HG02852 (cell line): ENCODE measurements around the gene TIMM44.
"Not testable (repeated sequence)": the region's sequence is repeated elsewhere in the genome, so short reads cannot be mapped to it uniquely, and the experiment has no call there.

Experiments used
- ATAC-seq: cut with Tn5 transposase; IDR thresholded peaks from one replicate; pipeline ENCODE4 v1.9.1; 2021; ENCODE audit warnings: mild to moderate bottlenecking, moderate library complexity; ENCODE audit not compliant: unreplicated experiment

The TIMM44 gene

DNA sequence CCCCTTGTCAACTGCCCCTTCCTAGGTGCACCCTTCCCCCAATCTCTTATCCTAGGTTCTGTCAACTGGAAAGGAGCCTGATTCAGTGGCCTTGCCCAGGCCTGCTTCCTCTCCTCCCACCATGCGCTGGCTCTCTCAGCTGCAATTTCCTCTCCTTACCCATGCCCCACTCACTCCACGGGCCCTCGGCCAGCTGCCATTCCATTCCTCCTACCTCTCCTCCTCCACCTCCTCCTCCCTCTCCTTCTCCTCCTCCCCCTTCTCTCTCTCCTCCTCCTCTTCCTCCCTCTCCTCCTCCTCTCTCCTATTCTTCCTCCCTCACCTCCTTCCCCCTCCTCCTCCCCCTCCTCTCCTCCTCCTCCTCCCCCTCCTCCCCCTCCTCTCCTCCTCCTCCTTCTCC is 9.6 kb upstream of the TIMM44 start:
- ATAC-seq = no peak

DNA sequence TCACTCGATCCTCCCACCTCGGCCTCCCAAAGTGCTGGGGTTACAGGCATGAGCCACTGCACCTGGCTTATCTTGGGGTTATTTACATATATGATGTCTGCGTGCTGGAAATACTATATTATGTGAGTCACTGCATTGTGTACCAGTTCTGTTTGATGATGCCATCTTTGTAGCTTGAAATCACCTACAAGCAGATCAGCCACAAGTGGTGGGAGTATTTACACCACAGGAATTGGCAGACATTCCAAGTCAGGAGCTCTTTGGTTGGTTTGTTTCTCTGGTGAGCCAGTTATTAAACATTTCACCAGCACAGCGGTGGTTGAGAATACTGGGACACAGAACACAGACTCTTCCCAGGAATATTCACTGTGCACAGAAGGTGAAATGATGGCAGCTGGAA is 4.5 kb upstream of the TIMM44 start:
- ATAC-seq = no peak

DNA sequence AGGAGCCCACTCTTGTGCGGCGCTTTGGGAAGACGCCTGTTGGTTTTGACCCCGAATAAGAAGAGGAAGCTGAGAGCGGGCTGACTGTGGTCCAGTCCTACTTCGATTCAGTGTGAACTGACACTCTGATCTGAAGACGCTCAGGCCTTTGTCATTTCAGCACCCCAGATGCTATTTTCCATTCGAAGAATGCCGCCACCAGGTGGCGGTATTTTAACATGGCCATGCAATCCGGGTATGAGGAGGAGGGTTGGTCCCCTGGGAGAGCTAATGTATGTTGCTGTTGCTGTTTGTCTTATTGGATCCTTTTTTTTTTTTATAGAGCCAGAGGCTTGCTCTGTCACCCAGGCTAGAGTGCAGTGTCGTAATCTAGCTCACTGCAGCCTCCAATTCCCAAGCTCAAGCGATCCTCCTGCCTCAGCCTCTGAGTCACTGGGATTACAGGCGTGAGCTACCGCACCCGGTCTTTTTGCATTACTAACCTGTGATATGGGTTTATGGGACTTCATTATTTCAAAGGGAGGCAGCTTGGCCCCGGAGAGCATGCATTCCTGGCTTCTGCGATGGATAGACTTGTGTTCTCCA is 803 bp upstream of the TIMM44 start:
- peak; percentile 27 for ATAC-seq

DNA sequence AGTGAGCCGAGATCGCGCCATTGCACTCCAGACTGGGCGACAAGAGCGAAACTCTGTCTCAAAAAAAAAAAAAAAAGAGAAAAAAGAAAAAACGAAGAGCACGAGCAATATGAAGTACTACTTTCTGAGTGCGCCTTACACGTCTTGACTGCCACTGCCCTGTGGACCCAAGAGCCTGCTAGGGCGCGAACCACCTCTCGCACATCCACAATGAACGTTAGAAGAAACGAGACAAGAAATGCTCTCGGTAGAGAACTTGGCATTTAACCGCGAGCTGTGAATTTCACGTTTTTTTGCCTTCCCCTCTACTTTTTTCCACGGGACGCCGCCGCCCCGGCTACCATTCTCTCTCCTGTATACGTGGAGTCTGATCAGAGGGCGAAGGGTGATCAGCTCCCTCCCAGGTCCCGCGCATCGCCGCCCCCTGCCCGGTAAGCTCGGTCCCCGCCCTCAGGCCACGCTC is 454 bp downstream of the TIMM44 start:
- ATAC-seq = peak; percentile 9

DNA sequence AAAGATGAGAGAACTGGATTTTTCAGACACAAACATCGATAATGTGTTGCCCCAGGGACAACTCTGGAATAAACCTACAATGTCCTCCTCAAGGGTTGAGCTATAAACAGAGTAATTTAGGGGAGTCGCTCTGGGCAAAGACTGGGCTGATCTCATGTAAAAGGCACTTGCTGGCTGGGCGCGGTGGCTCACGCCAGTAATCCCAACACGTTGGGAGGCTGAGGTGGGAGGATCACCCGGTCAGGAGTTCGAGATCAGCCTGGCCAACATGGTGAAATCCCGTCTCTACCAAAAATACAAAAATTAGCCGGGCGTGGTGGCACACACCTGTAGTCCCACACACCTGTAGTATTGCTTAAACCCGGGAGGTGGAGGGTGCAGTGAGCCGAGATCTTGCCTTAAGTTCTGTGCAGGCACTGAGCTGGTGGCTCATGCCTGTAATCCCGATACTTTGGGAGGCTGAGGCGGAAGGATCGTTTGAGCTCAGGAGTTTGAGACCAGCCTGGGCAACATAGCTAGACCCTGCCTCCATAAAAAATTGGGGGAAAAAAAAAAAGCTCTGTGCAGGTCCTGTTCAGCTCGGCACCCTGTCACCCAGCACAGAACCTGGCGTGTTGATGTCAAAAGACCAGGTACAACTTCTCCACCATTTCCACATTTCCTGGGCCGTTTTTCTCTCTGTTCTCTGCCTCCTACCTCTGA is 1.4 kb downstream of the TIMM44 start:
- no peak for ATAC-seq

DNA sequence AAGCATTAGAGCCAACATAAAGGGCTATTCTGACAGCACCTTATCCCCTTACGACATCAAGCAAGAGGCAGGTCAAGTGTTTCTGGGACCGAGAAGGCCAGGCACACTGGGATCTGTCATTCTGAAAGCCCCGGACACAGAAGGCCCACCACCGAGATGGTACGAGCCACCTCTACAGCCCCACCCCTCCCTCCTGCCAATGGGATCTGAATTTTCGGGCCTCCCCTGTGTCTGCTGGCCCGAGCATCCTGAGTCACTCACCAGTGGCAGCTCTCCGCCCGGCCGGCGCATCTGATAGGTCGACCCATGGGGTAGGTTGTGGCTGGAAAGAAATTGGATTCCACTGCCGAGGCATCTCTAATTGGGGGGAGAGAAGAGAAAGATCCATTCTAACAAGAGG is 2.6 kb downstream of the TIMM44 start:
- no peak for ATAC-seq

DNA sequence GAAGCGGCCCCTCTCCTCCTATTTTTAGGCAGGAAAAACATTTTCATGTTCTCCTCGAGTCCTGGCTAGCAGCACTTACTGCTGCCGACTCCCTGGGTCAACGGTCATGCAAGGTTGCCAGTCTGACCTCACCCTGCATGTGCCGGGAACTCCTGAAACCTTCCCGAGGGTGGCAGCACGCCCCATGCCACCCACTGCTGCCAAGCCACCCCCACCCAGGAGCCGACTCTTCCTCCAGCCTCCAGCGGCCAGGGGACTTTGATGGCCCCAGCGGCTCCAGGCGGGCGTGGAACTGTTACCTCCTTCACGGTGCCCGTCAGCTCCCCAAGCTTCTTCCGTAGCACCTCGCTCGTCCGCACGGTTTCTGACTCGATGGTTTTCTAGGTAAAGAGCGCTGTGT is 8.7 kb downstream of the TIMM44 start:
- no peak for ATAC-seq

DNA sequence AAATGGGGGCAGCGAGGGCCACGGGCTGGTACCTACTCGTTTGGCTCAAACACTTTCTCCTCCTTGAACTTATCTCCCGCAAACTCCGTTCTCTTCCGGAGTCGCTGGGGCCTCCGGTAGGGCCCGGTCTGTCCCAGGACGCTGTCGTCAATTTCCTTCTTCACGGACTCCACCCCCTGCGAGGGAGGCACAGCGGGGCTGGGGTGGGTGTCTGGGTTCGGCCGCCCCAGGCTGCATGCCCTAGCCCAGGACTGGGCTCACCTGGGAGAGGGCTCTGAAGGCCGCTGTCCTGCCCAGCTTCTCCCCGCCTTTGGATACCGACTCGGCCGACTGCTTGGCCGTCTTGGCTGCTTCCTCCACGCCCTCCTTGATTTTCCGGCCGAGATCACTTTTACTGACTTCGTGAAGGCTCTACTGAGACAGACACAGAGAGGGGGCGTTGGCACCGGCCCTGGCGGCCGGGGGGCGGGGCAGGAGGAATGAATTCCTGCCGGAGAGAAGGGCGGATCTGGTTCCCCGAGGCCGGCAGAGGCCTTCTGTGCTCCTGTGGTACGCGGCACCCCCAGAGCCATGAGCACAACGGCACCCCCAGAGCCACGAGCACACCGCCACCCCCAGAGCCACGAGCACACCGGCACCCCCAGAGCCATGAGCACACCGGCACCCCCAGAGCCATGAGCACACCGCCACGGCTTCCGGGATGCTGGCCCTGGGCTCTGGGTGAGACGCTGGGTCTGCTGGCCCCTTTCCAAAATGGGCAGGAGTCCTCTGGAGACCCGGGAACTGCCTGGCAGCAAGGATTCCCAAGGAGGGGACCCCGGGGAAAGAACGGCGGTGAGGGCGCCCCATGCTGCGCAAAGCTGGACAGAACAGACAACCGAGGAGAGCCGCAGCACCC is 9.4 kb downstream of the TIMM44 start:
- ATAC-seq = no peak

DNA sequence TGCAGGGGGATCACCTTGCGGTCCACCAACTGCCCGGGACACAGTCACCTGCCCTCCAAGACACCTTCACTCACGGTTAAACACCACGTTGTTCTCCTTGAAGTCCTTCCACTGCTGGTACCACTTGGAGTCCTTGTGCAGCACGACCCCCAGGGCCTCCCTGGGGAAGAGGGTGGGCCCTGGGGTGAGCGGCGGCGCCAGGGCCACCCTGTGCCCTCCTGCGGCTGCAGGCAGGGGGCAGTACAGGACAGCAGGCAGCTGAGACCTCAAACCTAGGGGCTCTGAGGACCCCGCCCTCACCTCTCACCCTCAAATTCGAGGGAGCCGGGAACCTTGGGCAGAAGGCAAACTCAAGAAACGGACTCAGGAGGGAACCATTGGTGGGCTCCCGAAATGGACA is 10.1 kb downstream of the TIMM44 start:
- no peak for ATAC-seq

DNA sequence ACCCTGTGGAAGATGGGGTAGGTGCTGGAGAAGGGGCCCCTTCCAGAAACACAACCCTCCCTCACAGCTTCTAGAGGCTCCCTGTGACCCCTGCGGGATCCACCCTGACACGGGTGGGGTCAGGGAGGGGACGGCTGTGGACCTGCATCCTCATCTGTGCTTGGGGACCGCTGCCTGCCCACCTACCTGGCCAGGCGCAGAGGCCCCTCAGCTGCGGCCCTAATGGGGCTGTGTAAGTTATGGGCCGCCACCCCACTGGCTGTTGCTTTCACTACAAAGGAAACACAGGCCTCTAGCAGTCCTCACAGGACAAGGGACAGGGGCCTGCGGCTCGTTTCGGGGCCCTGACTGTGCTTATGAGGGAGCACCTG is 10.6 kb downstream of the TIMM44 start:
- ATAC-seq = no peak

DNA sequence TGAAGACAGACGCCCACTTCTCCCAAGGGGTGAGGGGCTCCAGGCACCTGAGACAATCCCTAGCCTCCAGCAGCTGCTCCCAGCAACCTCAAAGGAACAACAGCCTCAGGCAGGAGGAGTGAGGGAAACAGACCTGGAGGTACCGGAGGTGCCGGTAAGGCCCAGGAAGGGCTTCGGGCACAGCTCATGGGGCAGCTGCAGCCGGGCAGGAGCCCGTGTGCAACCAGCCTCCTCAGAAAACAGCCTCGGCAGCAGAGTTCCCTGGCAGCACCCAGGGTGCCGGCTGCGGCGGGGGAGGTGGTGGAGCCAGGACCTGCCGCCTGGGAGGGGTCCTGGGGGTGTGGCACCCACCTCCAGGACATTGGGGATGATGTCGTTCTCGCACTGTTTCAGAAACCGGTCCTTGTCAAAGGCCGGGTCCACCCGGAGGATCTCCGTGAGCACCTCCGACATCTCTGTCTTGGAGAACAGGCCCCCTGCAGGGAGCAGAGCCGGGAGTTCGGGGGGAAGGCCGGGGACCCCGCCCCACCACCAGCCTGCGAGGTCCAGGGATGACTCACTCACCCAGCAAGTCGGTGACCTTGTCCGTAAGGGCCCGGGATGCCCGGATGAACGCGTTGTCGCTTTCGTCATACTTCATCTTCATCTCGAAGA is 11.1 kb downstream of the TIMM44 start:
- no peak for ATAC-seq

DNA sequence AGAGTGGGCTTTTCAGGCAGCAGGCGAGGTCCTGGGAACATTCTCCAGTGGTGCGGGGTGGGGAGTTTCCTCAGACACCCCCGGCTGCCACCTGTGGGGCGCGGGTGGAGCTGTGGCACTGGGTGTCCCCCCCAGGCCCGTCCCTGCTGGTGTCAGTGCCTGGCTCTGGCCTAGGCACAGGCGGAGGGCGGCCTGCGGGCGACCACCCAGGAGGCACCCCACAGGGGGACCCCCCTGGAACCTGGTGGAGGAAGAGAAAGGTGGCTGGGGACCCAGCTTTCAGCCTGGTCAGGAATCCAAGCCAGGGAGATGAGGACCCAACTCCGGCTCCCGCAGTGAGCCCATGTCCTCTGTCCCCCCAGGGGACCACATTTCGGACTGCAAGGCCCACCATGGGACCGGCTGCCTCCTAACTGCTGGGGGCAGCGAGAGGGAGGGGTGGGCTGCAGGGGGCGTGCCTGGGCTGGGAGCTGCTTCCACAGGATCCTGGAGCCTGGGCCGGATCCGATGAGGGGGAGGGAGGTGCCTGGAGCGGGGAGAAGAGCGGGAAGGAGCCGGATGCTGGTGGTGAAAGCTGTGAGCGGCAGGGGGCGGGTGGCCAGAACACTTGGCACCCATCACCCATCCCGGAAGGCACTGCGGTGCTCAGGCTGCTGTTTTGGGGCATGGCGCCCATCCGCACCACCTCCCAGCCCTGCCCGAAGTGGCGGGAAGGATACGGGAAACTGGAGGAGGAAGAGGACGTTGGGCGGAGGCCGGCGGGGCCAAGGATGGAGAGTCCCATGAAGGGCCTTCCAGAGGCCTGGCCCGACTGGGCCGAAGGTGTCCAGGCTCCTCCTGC is 12.0 kb downstream of the TIMM44 start:
- ATAC-seq = no peak

DNA sequence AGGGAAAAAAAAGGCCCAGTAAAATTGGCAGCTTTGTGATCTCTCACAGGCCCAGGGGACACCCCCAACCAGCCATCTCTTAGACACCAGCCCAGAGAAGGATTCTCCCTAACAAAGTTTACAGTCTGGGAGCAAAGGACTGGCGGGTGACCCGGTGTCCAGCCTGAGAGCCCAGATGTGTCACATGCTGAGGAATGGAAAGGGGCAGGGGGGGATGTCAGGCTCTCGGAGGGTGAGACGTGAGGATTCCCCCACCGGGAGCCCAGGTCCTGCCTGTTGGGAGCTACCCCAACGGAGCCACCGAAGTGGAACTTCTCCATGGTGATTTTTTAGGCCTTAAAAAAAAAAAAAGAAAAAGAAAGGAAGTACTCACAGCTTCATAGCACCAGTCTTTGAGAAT is 12.7 kb downstream of the TIMM44 start:
- no peak for ATAC-seq

DNA sequence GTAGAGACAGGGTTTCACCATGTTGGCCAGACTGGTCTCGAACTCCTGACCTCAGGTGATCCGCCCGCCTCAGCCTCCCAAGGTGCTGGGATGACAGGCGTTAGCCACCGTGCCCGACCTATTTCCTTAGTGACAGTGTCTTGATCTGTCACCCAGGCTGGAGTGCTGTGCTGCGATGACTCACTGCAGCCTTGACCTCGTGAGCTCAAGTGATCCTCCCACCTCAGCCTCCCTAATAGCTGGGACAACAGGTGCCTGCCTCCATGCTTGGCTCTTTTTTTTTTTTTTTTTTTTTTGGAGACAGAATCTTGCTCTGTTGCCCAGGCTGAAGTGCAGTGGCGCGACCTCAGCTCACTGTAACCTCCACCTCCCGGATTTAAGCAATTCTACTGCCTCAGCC is 13.4 kb downstream of the TIMM44 start:
- ATAC-seq = not testable (repeated sequence)

DNA sequence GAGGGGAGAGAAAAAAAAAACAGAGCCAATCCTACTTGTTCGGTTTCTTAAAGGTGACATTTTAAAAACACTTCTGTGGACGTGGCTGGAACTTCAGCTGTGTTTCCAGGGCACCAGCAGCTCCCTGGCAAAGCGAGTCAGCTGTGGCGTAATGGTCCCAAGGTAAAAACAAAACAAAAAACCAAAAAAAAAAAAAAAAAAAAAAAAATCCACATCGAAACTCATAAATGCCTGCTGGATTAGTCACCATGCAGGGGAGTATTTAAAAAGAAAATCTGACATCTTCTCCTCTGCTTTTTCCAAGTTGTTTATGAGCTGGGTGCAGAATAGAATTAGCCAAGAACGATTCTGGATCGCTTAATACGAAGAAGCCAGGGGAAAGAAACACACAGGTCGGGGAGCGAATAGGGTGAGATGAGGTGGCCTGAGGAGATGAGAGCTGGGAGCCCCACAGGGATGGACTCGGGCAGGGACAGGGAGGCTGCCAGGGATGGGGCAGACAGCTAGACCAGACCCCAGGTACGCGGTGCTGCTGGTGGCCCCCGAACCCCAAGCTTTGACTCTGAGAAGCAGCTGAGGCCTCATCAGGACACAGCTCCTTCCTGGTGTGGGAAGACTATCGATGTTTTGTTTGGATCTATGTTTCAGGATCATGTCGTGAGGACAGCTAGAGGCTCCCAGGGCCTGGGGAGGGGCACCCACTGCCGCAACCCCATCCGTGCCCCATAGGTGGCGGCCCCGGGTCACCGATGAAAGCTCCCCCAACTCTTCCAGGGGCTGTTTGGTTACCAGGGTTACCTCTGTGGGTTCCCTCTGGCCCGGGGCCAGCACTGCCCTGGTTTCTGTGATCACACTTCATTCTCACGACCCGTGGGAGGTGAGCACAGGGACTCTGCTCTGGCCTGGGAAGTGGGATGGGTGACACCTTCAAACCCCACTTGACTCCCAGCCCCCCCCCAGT is 14.4 kb downstream of the TIMM44 start:
- ATAC-seq = no peak

DNA sequence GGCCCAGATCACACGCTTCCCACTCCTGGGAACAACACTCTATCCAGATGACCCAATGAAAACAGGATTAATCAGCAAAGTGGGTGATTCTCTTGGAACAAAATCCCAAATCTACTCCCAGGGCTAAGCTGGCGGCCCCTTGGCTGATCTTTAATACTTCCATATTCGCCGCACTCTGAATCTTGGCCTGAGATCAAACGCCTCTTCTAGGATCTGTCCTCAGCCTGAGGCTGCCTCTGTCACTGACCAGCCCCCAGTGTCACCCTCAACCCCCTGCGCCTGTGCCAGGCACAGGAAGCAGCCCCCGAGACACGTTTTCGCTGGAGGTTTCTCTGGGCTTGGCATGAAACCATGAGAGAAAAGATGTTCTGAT is 15.1 kb downstream of the TIMM44 start:
- no peak for ATAC-seq

DNA sequence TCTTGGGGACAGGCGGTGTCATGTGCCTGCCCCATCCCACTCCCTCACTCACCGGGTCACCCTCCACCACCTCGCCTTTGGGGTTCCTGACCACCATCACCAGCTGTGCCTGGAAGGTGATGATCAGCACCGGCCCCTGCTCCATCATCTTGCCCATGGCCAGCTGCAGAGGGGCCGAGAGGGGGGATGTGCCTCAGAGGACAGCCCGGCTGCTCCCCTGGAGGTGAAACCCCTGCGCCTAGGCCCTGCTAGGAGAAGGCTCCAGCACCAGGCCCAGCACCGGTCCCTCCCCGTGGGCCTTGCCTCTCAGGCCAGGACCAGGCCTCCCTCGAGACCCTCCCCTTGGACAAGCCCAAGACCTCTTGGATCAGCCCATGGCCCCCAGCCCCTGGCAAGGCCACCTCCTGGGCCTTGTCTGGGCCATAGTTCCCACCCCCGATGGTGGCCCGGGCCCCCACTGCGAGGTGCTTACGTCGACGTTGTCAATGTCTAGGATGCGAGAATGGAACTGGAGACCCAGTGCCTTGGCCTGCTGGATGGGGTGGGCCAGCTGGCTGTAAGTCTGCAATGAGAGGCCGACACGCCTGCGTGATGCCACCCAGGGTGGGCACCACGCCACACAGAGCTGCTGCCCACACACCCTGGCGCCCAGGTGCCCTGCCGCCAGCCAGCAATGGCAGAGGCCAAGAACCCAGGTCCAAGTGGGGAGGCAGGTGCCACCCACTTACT is 15.7 kb downstream of the TIMM44 start:
- ATAC-seq = no peak

DNA sequence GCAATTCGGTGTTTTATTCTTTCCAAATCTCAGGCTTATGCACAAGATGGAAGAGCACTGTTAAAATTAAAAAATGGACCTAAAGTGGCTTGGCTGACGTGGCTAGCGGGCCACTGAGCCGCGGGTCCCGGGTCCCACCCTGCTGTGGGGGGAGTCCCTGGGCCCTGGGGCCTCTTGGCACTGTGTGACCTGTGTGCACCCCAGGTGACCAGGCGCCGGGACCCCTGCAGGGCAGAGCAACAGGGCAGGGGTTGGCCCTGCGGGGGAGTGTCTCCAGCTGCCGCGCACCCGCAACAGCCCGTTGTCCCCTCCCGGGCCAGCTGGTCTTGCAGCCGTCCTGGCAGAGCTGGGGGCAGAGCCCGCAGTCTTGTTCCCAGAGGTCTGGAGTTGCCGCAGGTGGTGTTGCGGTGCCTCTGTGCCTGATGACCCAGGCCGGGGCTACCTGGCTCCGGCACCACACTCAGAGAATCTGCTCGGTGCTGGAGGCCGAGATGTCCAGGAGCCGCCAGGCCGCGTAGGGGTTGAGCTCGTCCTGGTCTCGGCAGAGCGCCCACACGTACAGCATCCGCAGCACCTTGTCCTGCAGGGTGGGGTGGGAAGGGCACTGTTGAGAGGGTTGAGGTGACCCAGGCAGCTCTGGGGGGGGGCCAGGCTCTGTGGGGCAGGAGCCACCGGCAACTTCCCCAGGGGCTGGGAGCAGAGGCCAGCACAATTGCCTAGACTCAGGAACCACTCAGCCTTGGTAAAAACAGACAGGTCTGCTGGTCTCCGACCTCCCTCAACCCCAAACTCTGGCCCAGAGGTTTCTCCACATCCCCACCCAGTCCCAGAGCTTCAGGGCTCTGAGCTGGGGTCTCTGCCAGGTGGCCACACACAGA is 16.5 kb downstream of the TIMM44 start:
- no peak for ATAC-seq
